HPDE6-E6E7 (cell line): ENCODE measurements around the gene SNTB2.

Source experiments
- DNase-seq: peaks from one replicate; pipeline ENCODE4 v3.0.0; 2011; ENCODE audit warnings: missing footprints; ENCODE audit errors: extremely low spot score

SNTB2 gene

DNA sequence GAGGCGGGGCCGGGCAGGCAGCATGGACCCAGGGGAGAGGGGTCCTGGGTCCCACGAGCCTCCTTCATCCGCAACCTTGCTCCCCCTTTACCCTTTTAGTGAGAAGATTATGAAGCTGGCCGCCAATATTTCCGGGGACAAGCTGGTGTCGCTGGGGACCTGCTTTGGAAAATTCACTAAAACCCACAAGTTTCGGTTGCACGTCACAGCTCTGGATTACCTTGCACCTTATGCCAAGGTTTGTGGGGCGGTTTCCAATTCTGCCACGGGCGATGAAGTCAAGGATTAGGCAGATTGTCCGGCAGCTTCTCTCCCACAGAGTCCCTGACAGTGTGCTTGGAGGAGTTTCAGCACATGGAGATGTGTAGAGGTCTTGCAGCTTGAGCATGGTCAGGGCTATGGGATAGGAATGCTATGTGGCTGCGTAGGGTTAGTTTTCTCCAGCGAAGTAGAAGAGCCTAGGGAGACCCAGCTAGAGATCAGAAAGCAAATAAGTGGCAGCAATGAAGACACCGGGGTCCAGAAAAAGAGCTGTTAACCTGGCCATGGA, 153.2 kb downstream of the SNTB2 start:
- no peak for DNase-seq

GRCh38 chr16:69344171-69344570, 157.2 kb downstream of the SNTB2 start:
- no peak for DNase-seq

- no peak for DNase-seq
Measured at GRCh38 chr16:69345923-69346322, 159.0 kb downstream of the SNTB2 start.

DNA sequence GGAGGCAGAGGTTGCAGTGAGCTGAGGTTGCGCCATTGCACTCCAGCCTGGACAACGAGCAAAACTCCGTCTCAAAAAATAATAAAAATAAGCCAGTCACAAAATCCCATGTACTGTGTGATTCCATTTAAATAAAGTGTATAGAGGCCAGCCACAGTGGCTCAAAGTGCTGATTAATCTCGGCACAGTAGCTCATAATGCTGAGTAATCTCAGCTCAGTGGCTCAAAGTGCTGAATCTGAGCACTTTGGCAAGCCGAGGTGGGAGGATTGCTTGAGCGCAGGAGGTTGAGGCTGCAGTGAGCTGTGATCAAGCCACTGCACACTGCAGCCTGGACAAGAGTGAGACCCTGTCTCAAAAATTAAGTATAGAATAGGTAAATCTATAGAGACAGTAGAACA, 159.7 kb downstream of the SNTB2 start:
- no peak for DNase-seq

DNA sequence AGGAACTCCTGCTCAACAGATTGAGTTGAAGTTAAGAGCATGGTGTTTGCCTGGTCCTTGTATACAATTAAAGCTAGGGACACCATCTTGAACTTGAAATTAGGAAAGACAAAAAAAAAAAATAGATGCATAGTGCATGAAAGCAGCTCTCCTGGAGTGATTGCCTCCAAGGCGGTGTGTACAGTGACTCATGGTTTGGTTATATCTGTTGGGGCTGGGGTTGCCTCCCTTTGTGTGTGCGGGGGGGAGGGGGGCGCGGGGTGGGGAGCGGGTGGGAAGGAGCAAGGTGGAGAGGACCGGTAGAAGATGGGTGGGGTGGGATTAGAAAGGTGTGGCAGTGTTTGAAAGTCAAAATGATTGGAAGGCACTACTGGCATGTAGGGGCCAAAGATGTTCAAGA, 161.3 kb downstream of the SNTB2 start:
- DNase-seq = no peak

DNA sequence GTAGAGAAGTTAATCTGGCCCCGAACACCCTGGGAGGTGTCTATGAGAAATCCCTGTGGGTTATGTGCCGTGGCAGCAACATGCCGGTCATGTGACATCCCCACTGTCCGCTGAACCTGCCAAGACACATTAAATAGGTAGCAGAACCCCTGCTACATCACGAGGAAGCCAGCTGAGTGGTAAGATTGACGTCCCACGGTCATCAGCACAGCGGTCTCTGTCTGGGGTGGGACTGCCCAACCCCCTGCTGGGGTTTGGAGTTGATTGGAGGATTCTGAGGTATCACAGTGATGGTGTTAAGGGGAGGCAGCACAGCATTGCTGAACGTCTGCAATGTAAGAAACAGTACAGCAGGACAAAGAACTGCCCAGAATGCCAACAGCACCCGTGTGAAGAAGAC, 162.6 kb downstream of the SNTB2 start:
- no peak for DNase-seq

DNA sequence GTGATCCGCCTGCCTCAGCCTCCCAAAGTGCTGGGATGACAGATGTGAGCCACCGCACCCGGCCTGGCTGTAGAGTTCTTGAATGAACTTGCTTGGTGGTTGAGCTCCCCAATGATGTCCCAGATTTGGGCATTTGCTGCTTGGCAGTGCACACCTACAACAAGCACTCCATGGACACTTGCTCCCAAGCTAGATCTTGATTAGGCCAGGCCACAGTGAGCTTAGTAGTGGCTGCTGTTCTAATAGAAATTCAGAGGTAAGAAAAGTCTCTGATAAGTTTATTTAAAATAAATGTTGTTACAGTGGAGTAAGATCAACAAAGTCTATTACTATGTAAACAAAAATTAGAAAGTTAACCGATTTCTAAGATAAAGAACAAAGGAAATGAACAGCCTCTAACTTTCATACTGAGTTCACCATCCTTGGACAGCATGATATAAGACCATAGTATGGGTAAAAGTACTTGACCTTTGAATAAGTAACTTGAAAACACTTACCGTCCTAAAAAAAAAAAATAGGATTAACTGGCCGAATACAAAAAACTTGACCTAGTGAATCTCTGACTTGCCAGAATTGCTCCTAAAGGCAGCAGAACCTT, 163.7 kb downstream of the SNTB2 start:
- DNase-seq = no peak

DNA sequence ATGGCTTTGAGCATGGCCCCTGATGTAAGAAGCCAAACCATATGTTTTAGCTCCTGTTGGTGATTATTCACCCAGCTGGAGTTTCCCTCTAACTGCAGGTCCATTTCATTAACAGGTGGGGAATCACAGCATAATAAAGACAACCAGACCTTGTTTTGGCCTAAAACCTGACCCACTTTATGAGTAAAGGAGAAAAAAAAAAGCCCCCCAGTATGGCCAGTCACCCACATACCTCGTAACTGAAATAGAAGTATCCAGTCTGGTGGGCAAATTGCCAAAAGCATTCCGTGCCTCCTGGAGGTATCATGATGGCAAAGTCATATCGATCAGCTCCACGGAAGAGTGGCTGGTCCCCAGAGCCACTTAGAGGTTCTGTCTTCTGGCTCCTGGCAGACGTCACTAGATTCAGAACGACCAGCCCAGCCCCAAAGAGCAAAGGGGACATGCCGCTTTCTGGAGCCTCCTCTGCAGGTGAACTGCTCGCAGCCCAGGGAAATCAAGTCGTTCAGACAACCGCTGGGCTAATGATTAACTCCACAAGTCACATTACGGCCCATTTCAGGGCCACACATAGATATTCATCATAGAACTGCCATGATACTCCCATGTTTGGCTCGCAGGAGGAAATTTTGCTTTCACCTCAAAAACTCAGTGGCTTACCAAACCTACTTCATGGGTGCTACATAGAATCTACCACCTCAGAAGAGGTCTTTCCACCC, 164.5 kb downstream of the SNTB2 start, which contains the start of gene TMED6:
TSS of gene TMED6 (minus strand) at position 478 of the 719 bp plus-strand sequence. CDS start at position 445, 33 bp downstream.
- DNase-seq = no peak
